Ectodermal cell (in vitro differentiated cells): ENCODE measurements around the gene PCDH20.
"Not testable (repeated sequence)": the region's sequence is repeated elsewhere in the genome, so short reads cannot be mapped to it uniquely, and the experiment has no call there.

Source experiments
- H3K27ac ChIP-seq: 2 replicates; pipeline ENCODE4 v1.7.0; 2013; ENCODE audit warnings: mild to moderate bottlenecking, low read depth, low read length; ENCODE audit not compliant: insufficient read depth, poor library complexity, severe bottlenecking
- H3K27me3 ChIP-seq: 2 replicates; pipeline ENCODE4 v1.7.0; 2013; ENCODE audit warnings: mild to moderate bottlenecking, low read length; ENCODE audit not compliant: insufficient read depth, control insufficient read depth, poor library complexity, severe bottlenecking
- H3K36me3 ChIP-seq: one replicate; pipeline ENCODE4 v1.7.0; 2013; ENCODE audit warnings: low read length; ENCODE audit not compliant: control insufficient read depth, insufficient read depth
- H3K4me1 ChIP-seq: one replicate; pipeline ENCODE4 v1.7.0; 2013; ENCODE audit warnings: low read length; ENCODE audit not compliant: control insufficient read depth, insufficient read depth
- H3K4me3 ChIP-seq: 2 replicates; pipeline ENCODE4 v1.7.0; 2013; ENCODE audit warnings: low read depth, low read length, control low read depth; ENCODE audit not compliant: insufficient read depth
- H3K9me3 ChIP-seq: 2 replicates; pipeline ENCODE4 v1.7.0; 2013; ENCODE audit warnings: mild to moderate bottlenecking, low read length, moderate library complexity; ENCODE audit not compliant: control insufficient read depth
- WGBS, 2 experiments: methylation state at CpG; one replicate each; pipeline ENCODE4 v1.1.7; 2013; ENCODE audit warnings: missing lambda C conversion rate in 2 of 2; 5-methylcytosine and 5-hydroxymethylcytosine counted together

PCDH20 gene

GRCh38 chr13:61410669-61411297 is 4.9 kb downstream of the PCDH20 start:
- Histone ChIP-seq H3K4me3 (no peak overlapping the region), H3K27me3 (peaks cover 44% of the 10 kb centered on the region), H3K36me3 (no peaks in the 10 kb centered on the region), H3K4me1 (no peaks in the 10 kb centered on the region), H3K9me3 (no peaks in the 10 kb centered on the region), H3K27ac (no peak overlapping the region)
- 96 to 97% methylated on average over 1 of the region's 1 CpG for WGBS, 2 experiments

DNA sequence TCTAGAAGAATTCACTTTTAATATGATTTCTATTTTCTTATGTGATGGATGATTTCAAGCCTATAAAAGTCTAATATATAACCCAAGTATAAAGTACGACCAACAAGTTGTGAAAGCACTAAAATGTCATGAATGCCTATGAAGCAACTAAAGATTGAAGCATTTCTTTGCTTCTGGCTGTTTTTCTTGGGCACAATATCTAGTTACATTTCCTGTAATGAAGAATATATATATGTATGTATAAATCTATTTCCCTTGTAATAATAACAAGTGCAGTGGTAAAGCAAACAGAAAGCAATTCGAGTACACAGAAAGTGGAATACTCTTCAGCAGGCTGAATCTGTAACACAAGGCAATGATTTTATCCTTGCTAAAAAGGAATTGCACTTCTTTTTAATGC is 5.4 kb downstream of the PCDH20 start:
- no peaks in the 10 kb centered on the region for H3K9me3 ChIP-seq
- H3K27me3 ChIP-seq: peaks cover 39% of the 10 kb centered on the region
- no peak overlapping the region for H3K4me3 ChIP-seq
- WGBS, 2 experiments: 50 to 63% methylated on average over 1 to 2 of the region's 2 CpGs
- H3K4me1 ChIP-seq: no peaks in the 10 kb centered on the region
- no peaks in the 10 kb centered on the region for H3K36me3 ChIP-seq
- no peak overlapping the region for H3K27ac ChIP-seq

- H3K4me1 ChIP-seq: no peaks in the 10 kb centered on the region
- H3K4me3 ChIP-seq: no peak overlapping the region
- WGBS, 2 experiments: no CpG with 5 or more reads among the region's 1 CpG
- H3K36me3 ChIP-seq: no peaks in the 10 kb centered on the region
- H3K27me3 ChIP-seq: peaks cover 24% of the 10 kb centered on the region
- no peaks in the 10 kb centered on the region for H3K9me3 ChIP-seq
- no peak overlapping the region for H3K27ac ChIP-seq
Observed at GRCh38 chr13:61408571-61408970, 7.1 kb downstream of the PCDH20 start.

DNA sequence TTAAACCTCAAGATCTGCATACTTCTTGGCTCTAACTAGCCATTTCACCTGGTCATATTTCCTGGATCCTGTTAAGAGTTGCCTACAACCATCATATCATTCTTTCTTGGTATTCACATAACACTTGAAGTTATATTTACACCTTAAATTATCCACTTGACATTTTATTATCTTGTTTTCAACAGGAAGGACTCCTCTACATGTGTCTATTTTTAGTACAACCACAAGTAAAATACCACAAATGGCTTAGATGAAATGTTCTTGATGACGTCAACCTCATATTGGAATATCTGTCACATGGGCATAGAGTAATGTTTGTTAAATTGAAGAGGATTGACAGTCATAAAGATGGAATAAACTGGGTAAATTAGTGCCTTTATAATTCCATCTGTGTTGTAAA is 9.4 kb downstream of the PCDH20 start:
- no peaks in the 10 kb centered on the region for H3K36me3 ChIP-seq
- H3K9me3 ChIP-seq: no peaks in the 10 kb centered on the region
- 87 to 100% methylated on average over 1 of the region's 1 CpG for WGBS, 2 experiments
- no peak overlapping the region for H3K27ac ChIP-seq
- no peaks in the 10 kb centered on the region for H3K4me1 ChIP-seq
- peaks cover 1% of the 10 kb centered on the region for H3K27me3 ChIP-seq
- H3K4me3 ChIP-seq: no peak overlapping the region

DNA sequence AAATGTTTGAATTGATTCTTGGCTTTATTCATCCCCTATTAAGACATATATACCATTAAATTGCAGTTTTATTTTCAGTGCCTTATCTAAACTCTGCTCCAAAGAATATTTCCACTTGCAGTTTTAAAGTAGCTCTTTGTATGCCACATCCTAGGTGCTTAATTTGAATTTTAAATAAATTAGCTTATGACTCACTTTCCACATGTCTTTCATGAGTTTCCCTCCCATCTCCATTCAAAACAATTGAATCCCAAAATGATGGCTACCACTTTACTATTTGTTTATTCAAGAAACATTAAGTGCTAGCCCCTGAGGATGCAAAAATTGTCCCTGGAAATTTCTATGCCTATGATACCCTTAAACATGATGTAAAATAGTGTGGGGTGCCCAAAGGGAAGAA is 19.5 kb downstream of the PCDH20 start:
- no peaks in the 10 kb centered on the region for H3K36me3 ChIP-seq

DNA sequence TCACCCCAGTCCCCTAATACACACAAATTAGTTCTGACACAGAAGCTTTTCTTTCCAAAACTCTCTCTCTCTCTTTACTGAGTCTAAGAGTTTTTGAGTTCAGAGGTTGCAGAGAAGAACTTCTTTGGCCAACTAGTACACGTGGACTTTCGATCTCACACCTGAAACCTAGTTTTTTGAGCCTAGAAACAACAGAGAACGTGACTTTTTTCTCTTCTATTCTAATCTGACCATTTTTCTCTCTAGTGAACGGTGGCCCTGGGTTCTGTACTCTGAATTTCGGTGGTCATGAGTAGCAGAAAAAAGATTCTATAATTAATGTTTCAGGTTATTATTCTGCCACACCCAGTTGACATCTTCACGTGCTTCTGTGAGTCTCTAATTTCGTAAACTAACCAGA is 24.2 kb downstream of the PCDH20 start:
- Histone ChIP-seq H3K27ac (no peak overlapping the region), H3K4me1 (no peaks in the 10 kb centered on the region), H3K9me3 (no peaks in the 10 kb centered on the region), H3K27me3 (no peaks in the 10 kb centered on the region), H3K36me3 (no peaks in the 10 kb centered on the region), H3K4me3 (no peak overlapping the region)
- 88% methylated on average over 7 of the region's 7 CpGs for WGBS, 2 experiments

More for the DNA sequence above, 19.5 kb downstream of the PCDH20 start:
- Histone ChIP-seq H3K27ac (no peak overlapping the region), H3K27me3 (no peaks in the 10 kb centered on the region), H3K9me3 (no peaks in the 10 kb centered on the region), H3K4me3 (no peak overlapping the region), H3K4me1 (no peaks in the 10 kb centered on the region)

DNA sequence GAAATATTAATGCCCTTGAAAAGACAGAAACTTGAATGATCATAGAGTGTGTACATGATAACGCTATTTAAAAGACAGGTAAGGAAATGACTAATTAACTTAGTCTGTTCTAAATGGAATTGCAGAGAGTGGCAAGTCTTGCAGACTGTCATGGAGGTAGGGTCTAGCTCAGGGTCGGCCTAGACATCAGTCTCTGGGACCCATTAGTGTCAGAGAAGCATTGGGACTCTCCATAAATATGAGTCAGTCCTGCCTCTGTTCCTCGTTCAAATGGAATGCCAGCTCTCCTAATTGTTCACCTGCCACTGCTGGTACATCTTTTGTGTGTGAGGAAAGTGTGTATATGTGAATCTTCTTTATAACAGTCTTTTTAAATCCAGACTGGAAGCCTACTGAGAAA is 28.0 kb downstream of the PCDH20 start:
- H3K36me3 ChIP-seq: no peaks in the 10 kb centered on the region
- H3K9me3 ChIP-seq: no peaks in the 10 kb centered on the region
- no peaks in the 10 kb centered on the region for H3K4me1 ChIP-seq
- 87 to 96% methylated on average over 3 of the region's 3 CpGs for WGBS, 2 experiments
- H3K27ac ChIP-seq: no peak overlapping the region
- no peak overlapping the region for H3K4me3 ChIP-seq
- no peaks in the 10 kb centered on the region for H3K27me3 ChIP-seq

GRCh38 chr13:61383111-61383510 is 32.5 kb downstream of the PCDH20 start:
- Histone ChIP-seq H3K4me3 (no peak overlapping the region), H3K9me3 (no peaks in the 10 kb centered on the region), H3K36me3 (no peaks in the 10 kb centered on the region), H3K4me1 (no peaks in the 10 kb centered on the region), H3K27me3 (no peaks in the 10 kb centered on the region), H3K27ac (no peak overlapping the region)
- WGBS, 2 experiments: 97% methylated on average over 2 of the region's 2 CpGs

- no peaks in the 10 kb centered on the region for H3K27me3 ChIP-seq
- H3K4me1 ChIP-seq: no peaks in the 10 kb centered on the region
- WGBS, 2 experiments: 92 to 94% methylated on average over 2 to 3 of the region's 3 CpGs
- no peak overlapping the region for H3K4me3 ChIP-seq
- H3K9me3 ChIP-seq: no peaks in the 10 kb centered on the region
- H3K36me3 ChIP-seq: no peaks in the 10 kb centered on the region
- no peak overlapping the region for H3K27ac ChIP-seq
Observed at GRCh38 chr13:61370520-61370919, 45.1 kb downstream of the PCDH20 start.

- 92 to 93% methylated on average over 5 of the region's 5 CpGs for WGBS, 2 experiments
- not testable (repeated sequence) for H3K27me3 ChIP-seq, H3K27ac ChIP-seq, H3K4me3 ChIP-seq, H3K36me3 ChIP-seq, H3K4me1 ChIP-seq, H3K9me3 ChIP-seq
Observed at GRCh38 chr13:61364690-61365089, 51.0 kb downstream of the PCDH20 start.

- no peak overlapping the region for H3K4me3 ChIP-seq
- H3K4me1 ChIP-seq: no peaks in the 10 kb centered on the region
- no peaks in the 10 kb centered on the region for H3K27me3 ChIP-seq
- no peak overlapping the region for H3K27ac ChIP-seq
- no peaks in the 10 kb centered on the region for H3K36me3 ChIP-seq
- no peaks in the 10 kb centered on the region for H3K9me3 ChIP-seq
Observed at GRCh38 chr13:61362522-61362921, 53.1 kb downstream of the PCDH20 start.
